ENCODE measurements around the gene DACH2.

DACH2 gene

GRCh38 chrX:86197815-86198214 is 49.6 kb downstream of the DACH2 start:
- H3K4me3 ChIP-seq (ENCODE audit: low read depth, low read length): no peak overlapping the region
- no peak for DNase-seq (ENCODE audit: low read depth)
- TF ChIP-seq MAX (IDR thresholded peaks at IDR 0.05; ENCODE audit: low read depth, low read length): no peak
- TF ChIP-seq MYC (IDR thresholded peaks at IDR 0.05; ENCODE audit: low read depth, low read length): no peak
- TF ChIP-seq, protein P1, sequence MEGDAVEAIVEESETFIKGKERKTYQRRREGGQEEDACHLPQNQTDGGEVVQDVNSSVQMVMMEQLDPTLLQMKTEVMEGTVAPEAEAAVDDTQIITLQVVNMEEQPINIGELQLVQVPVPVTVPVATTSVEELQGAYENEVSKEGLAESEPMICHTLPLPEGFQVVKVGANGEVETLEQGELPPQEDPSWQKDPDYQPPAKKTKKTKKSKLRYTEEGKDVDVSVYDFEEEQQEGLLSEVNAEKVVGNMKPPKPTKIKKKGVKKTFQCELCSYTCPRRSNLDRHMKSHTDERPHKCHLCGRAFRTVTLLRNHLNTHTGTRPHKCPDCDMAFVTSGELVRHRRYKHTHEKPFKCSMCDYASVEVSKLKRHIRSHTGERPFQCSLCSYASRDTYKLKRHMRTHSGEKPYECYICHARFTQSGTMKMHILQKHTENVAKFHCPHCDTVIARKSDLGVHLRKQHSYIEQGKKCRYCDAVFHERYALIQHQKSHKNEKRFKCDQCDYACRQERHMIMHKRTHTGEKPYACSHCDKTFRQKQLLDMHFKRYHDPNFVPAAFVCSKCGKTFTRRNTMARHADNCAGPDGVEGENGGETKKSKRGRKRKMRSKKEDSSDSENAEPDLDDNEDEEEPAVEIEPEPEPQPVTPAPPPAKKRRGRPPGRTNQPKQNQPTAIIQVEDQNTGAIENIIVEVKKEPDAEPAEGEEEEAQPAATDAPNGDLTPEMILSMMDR (IDR thresholded peaks at IDR 0.05; ENCODE audit: low read depth, low read length): no peak
- TF ChIP-seq POLR2A (IDR thresholded peaks at IDR 0.05; ENCODE audit: extremely low read depth, insufficient read length): no peak

- H3K4me3 ChIP-seq (ENCODE audit: low read depth, low read length): no peak overlapping the region
- DNase-seq (ENCODE audit: low read depth): no peak
- TF ChIP-seq MYC (IDR thresholded peaks at IDR 0.05; ENCODE audit: low read depth, low read length): no peak
- TF ChIP-seq, protein P1 (IDR thresholded peaks at IDR 0.05; ENCODE audit: low read depth, low read length): no peak
- TF ChIP-seq MAX (IDR thresholded peaks at IDR 0.05; ENCODE audit: low read depth, low read length): no peak
- no peak for TF ChIP-seq POLR2A (IDR thresholded peaks at IDR 0.05; ENCODE audit: extremely low read depth, insufficient read length)
Observed at GRCh38 chrX:86210772-86211171, 62.5 kb downstream of the DACH2 start.

GRCh38 chrX:86215260-86215659 is 67.0 kb downstream of the DACH2 start:
- no peak overlapping the region for H3K4me3 ChIP-seq (ENCODE audit: low read depth, low read length)
- DNase-seq (ENCODE audit: low read depth): no peak
- no peak for TF ChIP-seq MYC (IDR thresholded peaks at IDR 0.05; ENCODE audit: low read depth, low read length)
- TF ChIP-seq, protein P1 (IDR thresholded peaks at IDR 0.05; ENCODE audit: low read depth, low read length): no peak
- no peak for TF ChIP-seq MAX (IDR thresholded peaks at IDR 0.05; ENCODE audit: low read depth, low read length)
- no peak for TF ChIP-seq POLR2A (IDR thresholded peaks at IDR 0.05; ENCODE audit: extremely low read depth, insufficient read length)

GRCh38 chrX:86237482-86237881 is 89.2 kb downstream of the DACH2 start:
- TF ChIP-seq POLR2A (IDR thresholded peaks at IDR 0.05; ENCODE audit: extremely low read depth, insufficient read length) (no peak), MYC (IDR thresholded peaks at IDR 0.05; ENCODE audit: low read depth, low read length) (no peak), MAX (IDR thresholded peaks at IDR 0.05; ENCODE audit: low read depth, low read length) (no peak)
- TF ChIP-seq, protein P1 (IDR thresholded peaks at IDR 0.05; ENCODE audit: low read depth, low read length): no peak
- no peak overlapping the region for H3K4me3 ChIP-seq (ENCODE audit: low read depth, low read length)
- DNase-seq (ENCODE audit: low read depth): no peak

DNA sequence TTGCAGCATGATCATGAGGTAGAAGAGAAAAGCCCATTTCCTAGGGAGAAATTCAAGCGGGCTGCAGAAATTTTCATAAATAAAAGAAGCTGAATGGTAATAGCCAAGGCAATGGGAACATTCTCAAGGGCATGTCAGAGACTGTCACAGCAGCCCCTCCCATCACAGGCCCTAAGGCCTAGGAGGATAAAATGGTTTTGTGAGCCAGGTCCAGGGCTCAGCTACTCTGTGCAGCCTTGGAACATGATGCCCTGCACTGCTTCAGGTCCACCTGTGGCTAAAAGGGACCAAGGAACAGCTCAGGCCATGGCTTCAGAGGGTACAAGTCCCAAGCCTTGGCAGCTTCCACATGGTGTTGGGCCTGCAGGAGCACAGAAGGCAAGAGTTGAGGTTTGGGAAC is 93.3 kb downstream of the DACH2 start:
- no peak overlapping the region for H3K4me3 ChIP-seq (ENCODE audit: low read depth, low read length)
- TF ChIP-seq POLR2A (IDR thresholded peaks at IDR 0.05; ENCODE audit: extremely low read depth, insufficient read length) (no peak), MYC (IDR thresholded peaks at IDR 0.05; ENCODE audit: low read depth, low read length) (no peak), MAX (IDR thresholded peaks at IDR 0.05; ENCODE audit: low read depth, low read length) (no peak)
- TF ChIP-seq, protein P1 (IDR thresholded peaks at IDR 0.05; ENCODE audit: low read depth, low read length): no peak

DNA sequence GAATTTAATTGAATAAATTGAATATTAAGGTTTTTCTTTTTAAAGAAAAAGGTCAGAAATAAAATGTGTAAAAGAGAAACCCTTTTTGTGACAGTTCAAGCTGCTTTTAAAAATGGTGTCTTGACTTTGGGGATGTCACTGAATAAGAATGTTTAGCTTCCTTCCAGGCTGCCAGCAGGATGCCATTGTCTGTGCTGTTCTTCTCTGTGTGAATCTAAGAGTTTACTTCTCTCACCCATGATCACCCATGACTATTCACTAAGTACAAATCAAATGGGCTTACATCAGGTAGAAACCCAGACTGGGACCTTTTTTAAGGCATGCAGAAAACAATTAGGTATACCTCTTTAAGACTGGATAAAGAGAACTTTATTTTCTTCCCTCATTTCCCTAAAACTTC is 115.3 kb downstream of the DACH2 start:
- TF ChIP-seq MYC (IDR thresholded peaks at IDR 0.05; ENCODE audit: low read depth, low read length): no peak
- TF ChIP-seq POLR2A (IDR thresholded peaks at IDR 0.05; ENCODE audit: extremely low read depth, insufficient read length): no peak
- TF ChIP-seq MAX (IDR thresholded peaks at IDR 0.05; ENCODE audit: low read depth, low read length): no peak
- TF ChIP-seq, protein P1 (IDR thresholded peaks at IDR 0.05; ENCODE audit: low read depth, low read length): no peak
- no peak overlapping the region for H3K4me3 ChIP-seq (ENCODE audit: low read depth, low read length)
- DNase-seq (ENCODE audit: low read depth): no peak

More for the DNA sequence above, 93.3 kb downstream of the DACH2 start:
- DNase-seq (ENCODE audit: low read depth): no peak
